ENCODE data around the gene ABI3. TPM values are rescaled to one million over a fixed set of nuclear protein-coding genes. Genes with fewer than 3 reads are reported as not detected.

The ABI3 gene
- total RNA-seq, 4 donors from 2014 or later, result 3.6 to 7.4 (median 5.4) TPM

GRCh38 chr17:49213847-49214246 lies 3.3 kb downstream of the ABI3 start:
- ATAC-seq (ENCODE audit: low FRiP score) (no peak), DNase-seq (ENCODE audit: low spot score) (no peak)

GRCh38 chr17:49214676-49215360 lies 4.3 kb downstream of the ABI3 start:
- ATAC-seq (ENCODE audit: low FRiP score) (no peak), DNase-seq (ENCODE audit: low spot score) (no peak)
- TF ChIP-seq CTCF (IDR thresholded peaks at IDR 0.05), result no peak

More at GRCh38 chr17:49213847-49214246, 3.3 kb downstream of the ABI3 start:
- TF ChIP-seq CTCF (IDR thresholded peaks at IDR 0.05), result no peak

- no peak for TF ChIP-seq CTCF (IDR thresholded peaks at IDR 0.05)
- DNase-seq (ENCODE audit: low spot score) (no peak), ATAC-seq (ENCODE audit: low FRiP score) (no peak)
Observed at GRCh38 chr17:49216482-49216881, 6.0 kb downstream of the ABI3 start.

- TF ChIP-seq CTCF (IDR thresholded peaks at IDR 0.05), result no peak
- ATAC-seq (ENCODE audit: low FRiP score), result peak; percentile 53
- no peak for DNase-seq (ENCODE audit: low spot score)
Observed at GRCh38 chr17:49216953-49217650, 6.6 kb downstream of the ABI3 start.

- DNase-seq (ENCODE audit: low spot score), result no peak
- no peak for TF ChIP-seq CTCF (IDR thresholded peaks at IDR 0.05)
- ATAC-seq (ENCODE audit: low FRiP score), result peak; percentile 35
Observed at GRCh38 chr17:49217651-49218413, 7.3 kb downstream of the ABI3 start.

GRCh38 chr17:49218941-49219913 lies 8.7 kb downstream of the ABI3 start:
- no peak for TF ChIP-seq CTCF (IDR thresholded peaks at IDR 0.05)
- no peak for ATAC-seq (ENCODE audit: low FRiP score)
- no peak for DNase-seq (ENCODE audit: low spot score)
